OCI-LY3 (cell line): Measurements from ENCODE around the gene GRAMD2B.

Source experiments
- H2AFZ ChIP-seq: fragments of 200-600, 300-600 bp; shearing (Covaris generic); 2 replicates; pipeline ENCODE4 v1.6.0; 2014; ENCODE audit warnings: antibody characterized with exemption, low read depth, low read length
- H3K27ac ChIP-seq: fragments of 200-600, 300-600 bp; sonication (generic); 2 replicates; pipeline ENCODE4 v1.5.1; 2014; ENCODE audit warnings: mild to moderate bottlenecking, low read length, moderate library complexity, mixed read lengths
- H3K27me3 ChIP-seq: fragments of 200-600, 300-600 bp; sonication (generic); 2 replicates; pipeline ENCODE4 v1.6.1; 2014; ENCODE audit warnings: low read depth, low read length, mixed read lengths
- H3K36me3 ChIP-seq: fragments of 200-600, 300-600 bp; sonication (generic); replicated peaks from 2 replicates; pipeline ENCODE3; 2014; ENCODE audit warnings: low read depth, low read length, mixed read lengths
- H3K4me1 ChIP-seq: fragments of 300-600, 200-600 bp; sonication (generic); 2 replicates; pipeline ENCODE4 v1.6.1; 2014; ENCODE audit warnings: low read length, mixed read lengths
- H3K4me2 ChIP-seq: fragments of 200-600, 300-600 bp; sonication (generic); 2 replicates; pipeline ENCODE4 v1.6.1; 2014; ENCODE audit warnings: low read length, mixed read lengths
- H3K4me3 ChIP-seq: fragments of 300-600, 200-600 bp; sonication (generic); 2 replicates; pipeline ENCODE4 v1.5.1; 2014; ENCODE audit warnings: antibody characterized with exemption, mild to moderate bottlenecking, low read length, moderate library complexity
- H3K79me2 ChIP-seq: fragments of 300-600, 200-600 bp; shearing (Covaris generic); 2 replicates; pipeline ENCODE4 v1.6.1; 2014; ENCODE audit warnings: mild to moderate bottlenecking, low read length, mixed read lengths
- H3K9ac ChIP-seq: fragments of 300-600, 200-600 bp; shearing (Covaris generic); 2 replicates; pipeline ENCODE4 v1.6.0; 2014; ENCODE audit warnings: mild to moderate bottlenecking, low read length, moderate library complexity
- H3K9me3 ChIP-seq: fragments of 200-600, 300-600 bp; shearing (Covaris generic); 2 replicates; pipeline ENCODE4 v1.6.1; 2014; ENCODE audit warnings: low read length, mixed read lengths; ENCODE audit not compliant: insufficient read depth
- H4K20me1 ChIP-seq: fragments of 200-600, 300-600 bp; sonication (generic); 2 replicates; pipeline ENCODE4 v1.6.1; 2016; ENCODE audit warnings: low read length, mixed read lengths; ENCODE audit not compliant: insufficient read depth
- EZH2phosphoT487 ChIP-seq: fragments of 200-600 bp; shearing (Covaris generic); IDR thresholded peaks from 2 replicates; pipeline ENCODE4 v1.6.1; 2018; ENCODE audit warnings: antibody characterized with exemption, mixed run types, low read depth
- TF ChIP-seq, protein P1 (sequence below): fragments of 200-600, 300-600 bp; sonication (generic); IDR thresholded peaks from 2 replicates; pipeline ENCODE4 v1.5.1; 2014; ENCODE audit warnings: antibody characterized with exemption, low read length, low read depth

The GRAMD2B gene

GRCh38 chr5:126499853-126500342 is 76.7 kb downstream of the GRAMD2B start:
- no peaks in the 10 kb centered on the region for H3K27me3 ChIP-seq
- peaks cover 29% of the 10 kb centered on the region for H3K4me1 ChIP-seq
- H3K9me3 ChIP-seq: no peaks in the 10 kb centered on the region
- no peaks in the 10 kb centered on the region for H3K79me2 ChIP-seq
- H3K36me3 ChIP-seq: no peaks in the 10 kb centered on the region
- H3K27ac ChIP-seq: peak overlapping the region; percentile 55
- no peak for TF ChIP-seq EZH2phosphoT487
- TF ChIP-seq, protein P1, sequence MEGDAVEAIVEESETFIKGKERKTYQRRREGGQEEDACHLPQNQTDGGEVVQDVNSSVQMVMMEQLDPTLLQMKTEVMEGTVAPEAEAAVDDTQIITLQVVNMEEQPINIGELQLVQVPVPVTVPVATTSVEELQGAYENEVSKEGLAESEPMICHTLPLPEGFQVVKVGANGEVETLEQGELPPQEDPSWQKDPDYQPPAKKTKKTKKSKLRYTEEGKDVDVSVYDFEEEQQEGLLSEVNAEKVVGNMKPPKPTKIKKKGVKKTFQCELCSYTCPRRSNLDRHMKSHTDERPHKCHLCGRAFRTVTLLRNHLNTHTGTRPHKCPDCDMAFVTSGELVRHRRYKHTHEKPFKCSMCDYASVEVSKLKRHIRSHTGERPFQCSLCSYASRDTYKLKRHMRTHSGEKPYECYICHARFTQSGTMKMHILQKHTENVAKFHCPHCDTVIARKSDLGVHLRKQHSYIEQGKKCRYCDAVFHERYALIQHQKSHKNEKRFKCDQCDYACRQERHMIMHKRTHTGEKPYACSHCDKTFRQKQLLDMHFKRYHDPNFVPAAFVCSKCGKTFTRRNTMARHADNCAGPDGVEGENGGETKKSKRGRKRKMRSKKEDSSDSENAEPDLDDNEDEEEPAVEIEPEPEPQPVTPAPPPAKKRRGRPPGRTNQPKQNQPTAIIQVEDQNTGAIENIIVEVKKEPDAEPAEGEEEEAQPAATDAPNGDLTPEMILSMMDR: peak; percentile 71
- peak overlapping the region; percentile 76 for H3K4me2 ChIP-seq
- peak overlapping the region; percentile 34; the same call in 1 of the 2 replicates for H3K9ac ChIP-seq
- peak overlapping the region; percentile 58 for H3K4me3 ChIP-seq
- no peaks in the 10 kb centered on the region for H4K20me1 ChIP-seq
- peak overlapping the region; percentile 98 for H2AFZ ChIP-seq

DNA sequence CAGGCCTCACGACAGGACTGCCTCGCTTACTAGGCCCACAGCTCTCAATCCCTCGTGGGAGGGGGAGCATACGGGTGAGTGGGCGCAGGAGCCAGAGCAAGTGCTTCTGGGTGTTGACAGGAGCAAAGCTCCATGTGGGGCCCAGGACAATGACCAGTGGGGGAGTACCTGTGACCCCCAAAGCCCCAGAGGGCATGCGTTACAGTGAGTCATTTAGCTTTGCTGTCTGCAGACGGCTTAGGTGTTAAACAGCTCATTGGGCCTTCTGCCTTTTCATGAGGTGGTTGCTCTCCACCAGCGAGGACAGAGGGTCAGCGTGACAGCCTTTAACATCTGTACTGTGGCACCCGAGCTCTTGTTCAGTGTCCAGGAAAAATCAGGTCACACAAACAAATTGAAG is 78.2 kb downstream of the GRAMD2B start:
- Histone ChIP-seq H3K4me1 (peaks cover 28% of the 10 kb centered on the region), H2AFZ (no peak overlapping the region), H3K9ac (no peak overlapping the region), H3K4me2 (no peak overlapping the region), H3K4me3 (no peak overlapping the region), H3K9me3 (no peaks in the 10 kb centered on the region), H4K20me1 (no peaks in the 10 kb centered on the region), H3K36me3 (no peaks in the 10 kb centered on the region), H3K27ac (no peak overlapping the region), H3K79me2 (no peaks in the 10 kb centered on the region), H3K27me3 (no peaks in the 10 kb centered on the region)
- no peak for TF ChIP-seq EZH2phosphoT487
- TF ChIP-seq, protein P1: no peak

DNA sequence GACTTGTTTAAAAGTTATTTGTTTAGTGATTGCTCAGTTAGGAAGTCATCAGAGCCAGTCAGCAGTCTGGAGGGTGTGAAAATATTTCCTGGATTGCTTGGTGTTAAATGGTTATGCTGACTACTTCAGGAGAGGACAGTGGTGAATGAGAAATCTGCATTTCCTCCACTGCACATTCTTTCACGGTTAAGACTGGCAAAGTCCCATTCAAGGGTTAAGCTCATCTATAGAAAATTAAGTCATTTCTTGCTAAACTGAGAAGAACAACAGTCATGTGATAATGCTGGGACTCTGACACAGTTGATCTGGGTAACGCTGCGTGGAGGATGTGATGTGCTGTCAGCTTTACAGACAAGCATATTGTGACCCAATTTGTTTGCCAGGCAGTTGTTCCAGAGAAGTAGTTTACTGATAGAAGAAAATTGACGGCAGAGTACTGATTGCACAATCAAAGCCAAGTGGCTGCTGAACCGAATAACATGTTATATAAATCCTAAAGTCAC is 80.4 kb downstream of the GRAMD2B start:
- no peak overlapping the region for H3K27ac ChIP-seq
- H3K4me2 ChIP-seq: no peak overlapping the region
- H3K27me3 ChIP-seq: no peaks in the 10 kb centered on the region
- no peaks in the 10 kb centered on the region for H3K9me3 ChIP-seq
- H3K79me2 ChIP-seq: no peaks in the 10 kb centered on the region
- H2AFZ ChIP-seq: no peak overlapping the region
- H4K20me1 ChIP-seq: no peaks in the 10 kb centered on the region
- peaks cover 9% of the 10 kb centered on the region for H3K4me1 ChIP-seq
- no peaks in the 10 kb centered on the region for H3K36me3 ChIP-seq
- H3K9ac ChIP-seq: no peak overlapping the region
- no peak overlapping the region for H3K4me3 ChIP-seq
- no peak for TF ChIP-seq EZH2phosphoT487
- TF ChIP-seq, protein P1: no peak

DNA sequence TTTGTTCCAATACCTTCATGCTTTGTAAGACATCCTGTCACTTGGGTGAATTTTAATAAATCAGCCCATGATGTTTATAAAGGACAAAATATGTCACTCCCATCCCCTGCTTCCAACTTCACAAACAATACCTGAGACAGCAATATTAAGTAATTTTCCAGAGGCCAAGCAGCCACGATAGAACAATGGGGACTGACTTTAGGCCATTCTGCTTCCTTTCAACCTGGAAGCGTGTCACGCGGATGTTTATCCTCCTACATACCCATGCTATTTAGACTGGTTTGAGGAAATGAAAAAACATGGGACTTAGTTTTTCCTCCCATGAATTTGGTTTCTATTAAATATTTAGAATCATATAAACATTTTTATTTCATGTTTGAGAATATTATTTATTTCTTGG is 82.9 kb downstream of the GRAMD2B start:
- no peaks in the 10 kb centered on the region for H3K36me3 ChIP-seq
- no peaks in the 10 kb centered on the region for H3K9me3 ChIP-seq
- no peak overlapping the region for H3K9ac ChIP-seq
- peaks cover 8% of the 10 kb centered on the region; the same call in 1 of the 2 replicates for H3K4me1 ChIP-seq
- H3K27ac ChIP-seq: no peak overlapping the region
- no peaks in the 10 kb centered on the region for H3K27me3 ChIP-seq
- no peak overlapping the region for H2AFZ ChIP-seq
- H3K79me2 ChIP-seq: no peaks in the 10 kb centered on the region
- H3K4me2 ChIP-seq: no peak overlapping the region
- H4K20me1 ChIP-seq: no peaks in the 10 kb centered on the region
- TF ChIP-seq, protein P1: no peak
- no peak for TF ChIP-seq EZH2phosphoT487
- H3K4me3 ChIP-seq: no peak overlapping the region
